CD14-positive monocyte (primary cell): ENCODE measurements around the gene CALML4. TPM values are rescaled to one million over a fixed set of nuclear protein-coding genes. Genes with fewer than 3 reads are reported as not detected.

Source experiments
- DNase-seq, 3 donors: peaks; one replicate each; pipeline ENCODE4 v3.0.0-alpha.2; 2011 to 2022
- H2AFZ ChIP-seq: 2 replicates; pipeline ENCODE4 v1.6.0; 2012; ENCODE audit warnings: mild to moderate bottlenecking, low read depth, low read length, inconsistent platforms; ENCODE audit not compliant: insufficient read depth, poor library complexity, severe bottlenecking
- H3K27ac ChIP-seq, 2 donors: 1 replicate in 1 of 2; 2 replicates in 1 of 2; pipeline ENCODE4 v1.5.1; 2012 to 2013; ENCODE audit warnings: low read length in 2 of 2, control low read depth in 1 of 2, inconsistent platforms in 1 of 2, low read depth in 1 of 2, mild to moderate bottlenecking in 1 of 2
- H3K27me3 ChIP-seq, 2 donors: one replicate each; pipeline versions ENCODE4 v1.6.0 to v1.6.1; 2011 to 2013; ENCODE audit warnings: low read length in 2 of 2; ENCODE audit not compliant: control insufficient read depth in 2 of 2, insufficient read depth in 2 of 2
- H3K36me3 ChIP-seq, 2 donors: replicated peaks in 1 of 2; 1 replicate in 1 of 2; 2 replicates in 1 of 2; pipeline versions ENCODE4 v1.5.1 to v1.6.1; 2012 to 2013; ENCODE audit warnings: low read length in 2 of 2, control low read depth in 1 of 2, inconsistent platforms in 1 of 2, mild to moderate bottlenecking in 1 of 2; ENCODE audit not compliant: insufficient read depth in 2 of 2, control insufficient read depth in 1 of 2
- H3K4me1 ChIP-seq, 2 donors: 1 replicate in 1 of 2; 2 replicates in 1 of 2; pipeline versions ENCODE4 v1.5.1 to v1.6.1; 2012 to 2013; ENCODE audit warnings: low read length in 2 of 2, control low read depth in 1 of 2, inconsistent platforms in 1 of 2, mild to moderate bottlenecking in 1 of 2, moderate library complexity in 1 of 2; ENCODE audit not compliant: insufficient read depth in 2 of 2, control insufficient read depth in 1 of 2
- H3K4me2 ChIP-seq: replicated peaks from 2 replicates; pipeline ENCODE3; 2012; ENCODE audit warnings: low read length, moderate library complexity, mild to moderate bottlenecking; ENCODE audit not compliant: poor library complexity, severe bottlenecking; ENCODE audit errors: extremely low read depth
- H3K4me3 ChIP-seq, 3 experiments: fragments of 200-600 bp in 1 of 3; sonication (generic) in 1 of 3; replicated peaks in 1 of 3; 1 replicate in 2 of 3; 2 replicates in 1 of 3; pipeline ENCODE4 v1.5.1; 2011 to 2013; ENCODE audit warnings: low read length in 3 of 3, mild to moderate bottlenecking in 3 of 3, control low read depth in 2 of 3, low read depth in 2 of 3, inconsistent platforms in 1 of 3, moderate library complexity in 1 of 3
- H3K79me2 ChIP-seq: 2 replicates; pipeline ENCODE4 v1.6.0; 2012; ENCODE audit warnings: mild to moderate bottlenecking, control low read depth, inconsistent platforms, low read length, moderate library complexity; ENCODE audit not compliant: insufficient read depth
- H3K9ac ChIP-seq: 2 replicates; pipeline ENCODE4 v1.6.0; 2017; ENCODE audit warnings: low read length, mild to moderate bottlenecking; ENCODE audit not compliant: insufficient read depth, poor library complexity, severe bottlenecking
- H3K9me3 ChIP-seq, 2 donors: replicated peaks in 1 of 2; 1 replicate in 1 of 2; 2 replicates in 1 of 2; pipeline versions ENCODE4 v1.5.1 to v1.6.1; 2012 to 2013; ENCODE audit warnings: low read length in 2 of 2, control low read depth in 1 of 2; ENCODE audit not compliant: control insufficient read depth in 1 of 2, insufficient read depth in 1 of 2
- H4K20me1 ChIP-seq: 2 replicates; pipeline ENCODE4 v1.6.0; 2012; ENCODE audit warnings: mild to moderate bottlenecking, low read length, control low read depth, moderate library complexity; ENCODE audit not compliant: insufficient read depth
- H3K27ac Mint-ChIP-seq, 7 donors: one replicate each; pipeline ENCODE4 v1.8.0; 2020; ENCODE audit warnings: mild to moderate bottlenecking in 7 of 7, mixed read lengths in 7 of 7, moderate library complexity in 6 of 7, inconsistent platforms in 2 of 7
- H3K27me3 Mint-ChIP-seq, 3 donors: one replicate each; pipeline ENCODE4 v1.8.0; 2021 to 2022; ENCODE audit warnings: low read depth in 3 of 3, mild to moderate bottlenecking in 3 of 3, mixed read lengths in 3 of 3, moderate library complexity in 3 of 3, inconsistent platforms in 1 of 3
- H3K36me3 Mint-ChIP-seq, 2 donors: one replicate each; pipeline ENCODE4 v1.8.0; 2020; ENCODE audit warnings: mixed read lengths in 2 of 2, inconsistent platforms in 1 of 2, mild to moderate bottlenecking in 1 of 2
- H3K4me1 Mint-ChIP-seq: one replicate; pipeline ENCODE4 v1.8.0; 2020; ENCODE audit warnings: mild to moderate bottlenecking, mixed read lengths
- H3K4me3 Mint-ChIP-seq, 2 donors: one replicate each; pipeline ENCODE4 v1.8.0; 2020; ENCODE audit warnings: mild to moderate bottlenecking in 2 of 2, mixed read lengths in 2 of 2, moderate library complexity in 1 of 2
- H3K9me3 Mint-ChIP-seq, 7 donors: one replicate each; pipeline ENCODE4 v1.8.0; 2020 to 2022; ENCODE audit warnings: mixed read lengths in 7 of 7, mild to moderate bottlenecking in 6 of 7, moderate library complexity in 6 of 7, inconsistent platforms in 2 of 7
- WGBS: methylation state at CpG from one replicate; pipeline ENCODE4 v1.1.5; 2013; ENCODE audit warnings: missing lambda C conversion rate; ENCODE audit not compliant: insufficient coverage; 5-methylcytosine and 5-hydroxymethylcytosine counted together
- intact Hi-C, 2 donors: fragments of 100-400 bp; cut with micrococcal nuclease; formaldehyde crosslinking; loops; one replicate each; pipeline versions ENCODE4 v1.15.0 to v1.15.1; 2023
- polyA plus RNA-seq, 3 donors: library from polyadenylated mRNA; depleted of rRNA in 1 of 3; unstranded in 2 of 3; stranded (reverse) in 1 of 3; fragments of 300-500 nt in 2 of 3; fragments of >200 nt in 1 of 3; fragmentation: Illumina TruSeq in 2 of 3; gene quantifications; 1 replicate in 2 of 3; 2 replicates in 1 of 3; pipeline ENCODE4 v1.2.3, GENCODE V29; 2012 to 2021
- TF ChIP-seq, protein P1 (sequence below): fragments of 200-600 bp; IDR thresholded peaks from one replicate; pipeline ENCODE4 v1.8.0; 2022; ENCODE audit warnings: antibody characterized with exemption, mild to moderate bottlenecking

The CALML4 gene
- polyA plus RNA-seq, 3 donors: 24.3 to 44.5 (median 38.8) TPM

DNA sequence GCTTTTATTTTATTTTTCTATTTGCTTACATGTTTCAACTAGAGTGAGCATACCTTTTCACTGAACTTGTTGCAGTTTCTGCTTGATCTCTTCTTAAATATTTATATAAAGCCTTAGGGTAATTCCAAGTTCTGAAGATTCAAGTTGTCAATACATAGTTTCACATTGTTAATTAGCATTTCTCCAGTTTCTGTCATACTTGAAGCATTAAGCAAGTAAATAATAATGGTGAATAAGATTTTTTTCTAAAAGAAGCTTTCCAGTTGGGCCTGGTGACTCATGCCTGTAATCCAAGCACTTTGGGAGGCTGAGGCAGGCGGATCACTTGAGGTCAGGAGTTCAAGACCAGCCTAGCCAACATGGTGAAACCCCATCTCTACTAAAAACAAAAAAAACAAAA, 53.9 kb downstream of the CALML4 start:
- no peak overlapping the region for H2AFZ ChIP-seq
- no peaks in the 10 kb centered on the region for H3K27me3 ChIP-seq
- H3K4me1 Mint-ChIP-seq: peaks cover 10% of the 10 kb centered on the region
- DNase-seq: no peak
- peaks cover 0 to 5% of the 10 kb centered on the region in 2 donors for H3K4me1 ChIP-seq
- H3K27ac Mint-ChIP-seq: no peak overlapping the region
- intact Hi-C loops: loop anchor here in 1 of 2 donors (5.0 kb wide), 1 partner anchor 289 kb away; no protein-coding TSS in a partner anchor
- H4K20me1 ChIP-seq: peaks cover 98% of the 10 kb centered on the region
- no peak overlapping the region for H3K4me2 ChIP-seq
- H3K4me3 Mint-ChIP-seq: no peak overlapping the region
- no peak overlapping the region for H3K27ac ChIP-seq
- H3K4me3 ChIP-seq: no peak overlapping the region
- peaks cover 0 to 1% (median 0%) of the 10 kb centered on the region in 3 donors for H3K27me3 Mint-ChIP-seq
- H3K36me3 Mint-ChIP-seq: peaks cover 44 to 48% of the 10 kb centered on the region in 2 donors
- TF ChIP-seq, protein P1, sequence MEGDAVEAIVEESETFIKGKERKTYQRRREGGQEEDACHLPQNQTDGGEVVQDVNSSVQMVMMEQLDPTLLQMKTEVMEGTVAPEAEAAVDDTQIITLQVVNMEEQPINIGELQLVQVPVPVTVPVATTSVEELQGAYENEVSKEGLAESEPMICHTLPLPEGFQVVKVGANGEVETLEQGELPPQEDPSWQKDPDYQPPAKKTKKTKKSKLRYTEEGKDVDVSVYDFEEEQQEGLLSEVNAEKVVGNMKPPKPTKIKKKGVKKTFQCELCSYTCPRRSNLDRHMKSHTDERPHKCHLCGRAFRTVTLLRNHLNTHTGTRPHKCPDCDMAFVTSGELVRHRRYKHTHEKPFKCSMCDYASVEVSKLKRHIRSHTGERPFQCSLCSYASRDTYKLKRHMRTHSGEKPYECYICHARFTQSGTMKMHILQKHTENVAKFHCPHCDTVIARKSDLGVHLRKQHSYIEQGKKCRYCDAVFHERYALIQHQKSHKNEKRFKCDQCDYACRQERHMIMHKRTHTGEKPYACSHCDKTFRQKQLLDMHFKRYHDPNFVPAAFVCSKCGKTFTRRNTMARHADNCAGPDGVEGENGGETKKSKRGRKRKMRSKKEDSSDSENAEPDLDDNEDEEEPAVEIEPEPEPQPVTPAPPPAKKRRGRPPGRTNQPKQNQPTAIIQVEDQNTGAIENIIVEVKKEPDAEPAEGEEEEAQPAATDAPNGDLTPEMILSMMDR: no peak
- H3K79me2 ChIP-seq: peaks cover 46% of the 10 kb centered on the region
- H3K36me3 ChIP-seq: peaks cover 73 to 89% of the 10 kb centered on the region in 2 donors
- H3K9me3 Mint-ChIP-seq: no peaks in the 10 kb centered on the region
- H3K9me3 ChIP-seq: no peaks in the 10 kb centered on the region
- no CpG with 5 or more reads among the region's 1 CpG for WGBS
- H3K9ac ChIP-seq: no peak overlapping the region

DNA sequence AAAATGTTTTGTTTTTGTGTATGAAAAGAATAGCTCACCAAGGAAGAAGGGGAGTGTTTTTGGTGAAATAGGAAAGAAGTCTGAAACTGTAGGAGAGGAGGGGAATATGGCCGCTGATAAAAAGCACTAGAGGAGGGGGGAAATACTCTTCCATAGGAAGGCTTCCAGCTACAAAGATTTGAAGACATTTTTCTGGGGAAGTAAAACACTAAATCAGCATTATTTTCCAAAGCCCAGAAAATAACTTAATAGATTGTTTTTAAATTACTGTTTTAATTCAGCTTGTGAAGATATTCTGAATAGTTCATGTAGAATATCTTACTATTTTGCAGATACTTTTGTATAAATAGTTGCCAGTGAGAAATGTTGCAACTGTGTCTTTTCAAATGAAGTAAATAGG, 54.9 kb downstream of the CALML4 start:
- no peak overlapping the region for H2AFZ ChIP-seq
- H3K9ac ChIP-seq: no peak overlapping the region
- H3K9me3 Mint-ChIP-seq: no peaks in the 10 kb centered on the region
- DNase-seq: no peak
- peaks cover 98% of the 10 kb centered on the region for H4K20me1 ChIP-seq
- peaks cover 0 to 1% (median 0%) of the 10 kb centered on the region in 3 donors for H3K27me3 Mint-ChIP-seq
- H3K4me1 ChIP-seq: peaks cover 0 to 5% of the 10 kb centered on the region in 2 donors
- no peaks in the 10 kb centered on the region for H3K27me3 ChIP-seq
- H3K27ac Mint-ChIP-seq: no peak overlapping the region
- TF ChIP-seq, protein P1: no peak
- H3K4me3 ChIP-seq: no peak overlapping the region
- H3K27ac ChIP-seq: no peak overlapping the region
- H3K9me3 ChIP-seq: no peaks in the 10 kb centered on the region
- intact Hi-C loops: loop anchor here in 1 of 2 donors (5.0 kb wide), 1 partner anchor 288 kb away; no protein-coding TSS in a partner anchor
- H3K4me2 ChIP-seq: no peak overlapping the region
- peaks cover 56% of the 10 kb centered on the region for H3K79me2 ChIP-seq
- H3K36me3 Mint-ChIP-seq: peaks cover 52 to 54% of the 10 kb centered on the region in 2 donors
- no peak overlapping the region for H3K4me3 Mint-ChIP-seq
- peaks cover 10% of the 10 kb centered on the region for H3K4me1 Mint-ChIP-seq
- no CpG with 5 or more reads among the region's 1 CpG for WGBS
- H3K36me3 ChIP-seq: peaks cover 71 to 88% of the 10 kb centered on the region in 2 donors
